ENCODE data around the gene SSR4.

Gene SSR4

DNA sequence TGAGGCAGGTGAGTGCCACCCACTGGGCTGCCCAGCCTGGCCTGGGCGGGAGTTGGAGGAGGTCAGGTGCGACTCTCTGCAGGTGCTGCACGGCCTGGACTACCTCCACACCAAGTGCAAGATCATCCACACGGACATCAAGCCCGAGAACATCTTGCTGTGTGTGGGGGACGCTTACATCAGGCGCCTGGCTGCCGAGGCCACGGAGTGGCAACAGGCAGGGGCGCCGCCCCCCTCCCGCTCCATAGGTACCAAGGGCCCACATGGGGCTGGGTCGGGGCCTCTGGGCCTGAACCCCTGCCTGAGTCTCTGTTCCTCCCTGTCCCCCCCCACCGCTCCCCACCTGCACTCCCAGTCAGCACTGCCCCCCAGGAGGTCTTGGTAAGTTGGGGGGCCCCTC, 11.6 kb upstream of the SSR4 start:
- no peak for TF ChIP-seq POLR2A (IDR thresholded peaks at IDR 0.05; ENCODE audit: extremely low read depth, insufficient read length)
- TF ChIP-seq, protein P1, sequence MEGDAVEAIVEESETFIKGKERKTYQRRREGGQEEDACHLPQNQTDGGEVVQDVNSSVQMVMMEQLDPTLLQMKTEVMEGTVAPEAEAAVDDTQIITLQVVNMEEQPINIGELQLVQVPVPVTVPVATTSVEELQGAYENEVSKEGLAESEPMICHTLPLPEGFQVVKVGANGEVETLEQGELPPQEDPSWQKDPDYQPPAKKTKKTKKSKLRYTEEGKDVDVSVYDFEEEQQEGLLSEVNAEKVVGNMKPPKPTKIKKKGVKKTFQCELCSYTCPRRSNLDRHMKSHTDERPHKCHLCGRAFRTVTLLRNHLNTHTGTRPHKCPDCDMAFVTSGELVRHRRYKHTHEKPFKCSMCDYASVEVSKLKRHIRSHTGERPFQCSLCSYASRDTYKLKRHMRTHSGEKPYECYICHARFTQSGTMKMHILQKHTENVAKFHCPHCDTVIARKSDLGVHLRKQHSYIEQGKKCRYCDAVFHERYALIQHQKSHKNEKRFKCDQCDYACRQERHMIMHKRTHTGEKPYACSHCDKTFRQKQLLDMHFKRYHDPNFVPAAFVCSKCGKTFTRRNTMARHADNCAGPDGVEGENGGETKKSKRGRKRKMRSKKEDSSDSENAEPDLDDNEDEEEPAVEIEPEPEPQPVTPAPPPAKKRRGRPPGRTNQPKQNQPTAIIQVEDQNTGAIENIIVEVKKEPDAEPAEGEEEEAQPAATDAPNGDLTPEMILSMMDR (IDR thresholded peaks at IDR 0.05; ENCODE audit: low read depth, low read length), result no peak
- no peak for TF ChIP-seq MAX (IDR thresholded peaks at IDR 0.05; ENCODE audit: low read depth, low read length)
- TF ChIP-seq MYC (IDR thresholded peaks at IDR 0.05; ENCODE audit: low read depth, low read length), result no peak
- no peak overlapping the region for H3K4me3 ChIP-seq (ENCODE audit: low read depth, low read length)
- no peak for DNase-seq (ENCODE audit: low read depth)

- no peak overlapping the region for H3K4me3 ChIP-seq (ENCODE audit: low read depth, low read length)
- TF ChIP-seq POLR2A (IDR thresholded peaks at IDR 0.05; ENCODE audit: extremely low read depth, insufficient read length) (no peak), MAX (IDR thresholded peaks at IDR 0.05; ENCODE audit: low read depth, low read length) (no peak), MYC (IDR thresholded peaks at IDR 0.05; ENCODE audit: low read depth, low read length) (no peak)
- TF ChIP-seq, protein P1 (IDR thresholded peaks at IDR 0.05; ENCODE audit: low read depth, low read length), result no peak
- no peak for DNase-seq (ENCODE audit: low read depth)
Observed at GRCh38 chrX:153783378-153784013, 11.0 kb upstream of the SSR4 start.

DNA sequence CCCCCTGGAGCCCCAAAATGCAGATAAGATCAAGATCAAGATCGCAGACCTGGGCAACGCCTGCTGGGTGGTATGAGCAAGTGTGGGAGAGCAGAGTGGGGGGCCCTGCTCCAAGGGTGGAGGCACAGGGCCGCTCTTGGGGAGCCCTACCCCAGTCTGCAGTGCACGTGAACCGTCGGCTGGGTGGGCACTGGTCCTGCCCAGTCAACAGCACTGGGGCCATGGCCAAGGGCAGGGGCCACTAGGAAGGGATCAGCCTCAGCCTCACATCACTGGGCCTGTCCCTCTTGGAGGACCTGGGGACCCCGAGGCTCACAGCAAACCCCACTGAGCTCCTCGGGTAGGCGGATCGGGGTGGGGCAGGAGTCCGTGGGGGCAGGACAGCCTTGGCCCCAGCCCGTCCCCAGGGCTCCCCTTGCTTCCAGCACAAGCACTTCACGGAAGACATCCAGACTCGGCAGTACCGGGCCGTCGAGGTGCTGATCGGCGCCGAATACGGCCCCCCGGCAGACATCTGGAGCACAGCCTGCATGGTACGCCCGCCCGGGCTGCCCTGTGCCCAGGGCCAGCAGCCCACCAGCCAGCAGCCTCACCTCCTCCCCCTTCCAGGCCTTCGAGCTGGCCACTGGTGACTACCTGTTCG, 10.0 kb upstream of the SSR4 start:
- TF ChIP-seq MYC (IDR thresholded peaks at IDR 0.05; ENCODE audit: low read depth, low read length), result no peak
- TF ChIP-seq, protein P1 (IDR thresholded peaks at IDR 0.05; ENCODE audit: low read depth, low read length), result no peak
- no peak for TF ChIP-seq MAX (IDR thresholded peaks at IDR 0.05; ENCODE audit: low read depth, low read length)
- H3K4me3 ChIP-seq (ENCODE audit: low read depth, low read length), result no peak overlapping the region
- no peak for DNase-seq (ENCODE audit: low read depth)

GRCh38 chrX:153786669-153787068, 7.8 kb upstream of the SSR4 start:
- DNase-seq (ENCODE audit: low read depth), result no peak
- no peak overlapping the region for H3K4me3 ChIP-seq (ENCODE audit: low read depth, low read length)
- TF ChIP-seq MAX (IDR thresholded peaks at IDR 0.05; ENCODE audit: low read depth, low read length), result no peak
- TF ChIP-seq, protein P1 (IDR thresholded peaks at IDR 0.05; ENCODE audit: low read depth, low read length), result no peak
- no peak for TF ChIP-seq POLR2A (IDR thresholded peaks at IDR 0.05; ENCODE audit: extremely low read depth, insufficient read length)
- no peak for TF ChIP-seq MYC (IDR thresholded peaks at IDR 0.05; ENCODE audit: low read depth, low read length)

- TF ChIP-seq MAX (IDR thresholded peaks at IDR 0.05; ENCODE audit: low read depth, low read length), result no peak
- TF ChIP-seq, protein P1 (IDR thresholded peaks at IDR 0.05; ENCODE audit: low read depth, low read length), result no peak
- TF ChIP-seq POLR2A (IDR thresholded peaks at IDR 0.05; ENCODE audit: extremely low read depth, insufficient read length), result no peak
- no peak for TF ChIP-seq MYC (IDR thresholded peaks at IDR 0.05; ENCODE audit: low read depth, low read length)
- DNase-seq (ENCODE audit: low read depth), result no peak
Observed at GRCh38 chrX:153789654-153790053, 4.8 kb upstream of the SSR4 start.

More at GRCh38 chrX:153789654-153790053, 4.8 kb upstream of the SSR4 start:
- H3K4me3 ChIP-seq (ENCODE audit: low read depth, low read length), result no peak overlapping the region
